Measurements from ENCODE around the gene CDH12.
"Not testable (repeated sequence)": the region's sequence is repeated elsewhere in the genome, so short reads cannot be mapped to it uniquely, and the experiment has no call there.

Gene CDH12

GRCh38 chr5:22168704-22169103 lies 684.4 kb downstream of the CDH12 start:
- not testable (repeated sequence) for H3K4me3 ChIP-seq (ENCODE audit: low read depth, low read length); H3K36me3 ChIP-seq (ENCODE audit: control insufficient read depth, insufficient read depth, low read length); H3K27ac ChIP-seq (ENCODE audit: low read depth, low read length); H3K27me3 ChIP-seq (ENCODE audit: control insufficient read depth, insufficient read depth, low read length); H3K9ac ChIP-seq (ENCODE audit: low read length); H3K9me3 ChIP-seq (ENCODE audit: control insufficient read depth, insufficient read depth, low read depth, low read length); H3K4me1 ChIP-seq (ENCODE audit: control insufficient read depth, insufficient read depth, low read length)

GRCh38 chr5:22165931-22166330 lies 687.2 kb downstream of the CDH12 start:
- not testable (repeated sequence) for H3K27me3 ChIP-seq (ENCODE audit: control insufficient read depth, insufficient read depth, low read length); H3K27ac ChIP-seq (ENCODE audit: low read depth, low read length); H3K4me1 ChIP-seq (ENCODE audit: control insufficient read depth, insufficient read depth, low read length); H3K9me3 ChIP-seq (ENCODE audit: control insufficient read depth, insufficient read depth, low read depth, low read length); H3K4me3 ChIP-seq (ENCODE audit: low read depth, low read length); H3K9ac ChIP-seq (ENCODE audit: low read length); H3K36me3 ChIP-seq (ENCODE audit: control insufficient read depth, insufficient read depth, low read length)

GRCh38 chr5:22164910-22165748 lies 688.0 kb downstream of the CDH12 start:
- H3K27me3 ChIP-seq (ENCODE audit: control insufficient read depth, insufficient read depth, low read length); H3K9ac ChIP-seq (ENCODE audit: low read length); H3K27ac ChIP-seq (ENCODE audit: low read depth, low read length); H3K4me1 ChIP-seq (ENCODE audit: control insufficient read depth, insufficient read depth, low read length); H3K4me3 ChIP-seq (ENCODE audit: low read depth, low read length); H3K36me3 ChIP-seq (ENCODE audit: control insufficient read depth, insufficient read depth, low read length); H3K9me3 ChIP-seq (ENCODE audit: control insufficient read depth, insufficient read depth, low read depth, low read length): not testable (repeated sequence)

DNA sequence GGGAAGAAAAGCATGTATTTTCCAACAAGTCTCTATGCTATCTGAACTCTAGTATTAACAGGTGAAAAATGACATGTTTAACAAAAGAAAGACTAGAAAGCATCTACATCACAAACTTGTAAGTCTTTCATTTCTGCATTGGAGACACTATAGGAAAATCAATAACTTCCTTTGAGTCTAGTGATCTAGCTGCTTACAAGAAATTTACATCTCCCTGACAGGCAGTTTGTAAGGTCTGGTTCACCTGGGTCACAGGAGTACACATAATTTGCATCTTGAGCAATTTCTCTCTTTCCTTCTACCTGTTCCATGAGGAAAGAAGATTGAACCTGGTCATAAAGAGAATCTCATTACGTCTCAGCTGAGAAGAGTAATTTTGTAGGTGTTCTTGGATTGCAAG lies 696.2 kb downstream of the CDH12 start:
- not testable (repeated sequence) for H3K9me3 ChIP-seq (ENCODE audit: control insufficient read depth, insufficient read depth, low read depth, low read length); H3K4me1 ChIP-seq (ENCODE audit: control insufficient read depth, insufficient read depth, low read length); H3K4me3 ChIP-seq (ENCODE audit: low read depth, low read length); H3K27ac ChIP-seq (ENCODE audit: low read depth, low read length); H3K36me3 ChIP-seq (ENCODE audit: control insufficient read depth, insufficient read depth, low read length); H3K9ac ChIP-seq (ENCODE audit: low read length); H3K27me3 ChIP-seq (ENCODE audit: control insufficient read depth, insufficient read depth, low read length)

DNA sequence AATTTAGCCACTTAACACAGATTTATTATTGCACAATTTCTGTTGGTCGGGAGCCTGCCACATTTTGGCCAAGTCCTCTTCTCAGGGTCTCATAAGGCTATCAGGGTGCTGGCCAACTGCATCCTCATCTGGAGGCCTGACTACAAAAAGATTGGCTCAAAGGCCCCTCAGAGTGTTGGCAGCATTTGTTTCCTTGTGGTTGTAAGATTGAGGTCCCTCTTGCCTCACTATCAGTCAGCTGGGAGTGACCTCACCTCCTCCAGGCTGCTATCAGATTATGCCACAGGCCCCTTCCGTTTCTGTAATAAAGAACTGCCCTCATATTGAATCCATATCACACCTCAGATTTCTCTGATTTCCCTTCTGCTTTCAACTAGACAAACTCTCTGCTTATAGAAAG lies 698.4 kb downstream of the CDH12 start:
- H3K9me3 ChIP-seq (ENCODE audit: control insufficient read depth, insufficient read depth, low read depth, low read length); H3K27me3 ChIP-seq (ENCODE audit: control insufficient read depth, insufficient read depth, low read length); H3K4me3 ChIP-seq (ENCODE audit: low read depth, low read length); H3K36me3 ChIP-seq (ENCODE audit: control insufficient read depth, insufficient read depth, low read length); H3K9ac ChIP-seq (ENCODE audit: low read length); H3K4me1 ChIP-seq (ENCODE audit: control insufficient read depth, insufficient read depth, low read length); H3K27ac ChIP-seq (ENCODE audit: low read depth, low read length): not testable (repeated sequence)

DNA sequence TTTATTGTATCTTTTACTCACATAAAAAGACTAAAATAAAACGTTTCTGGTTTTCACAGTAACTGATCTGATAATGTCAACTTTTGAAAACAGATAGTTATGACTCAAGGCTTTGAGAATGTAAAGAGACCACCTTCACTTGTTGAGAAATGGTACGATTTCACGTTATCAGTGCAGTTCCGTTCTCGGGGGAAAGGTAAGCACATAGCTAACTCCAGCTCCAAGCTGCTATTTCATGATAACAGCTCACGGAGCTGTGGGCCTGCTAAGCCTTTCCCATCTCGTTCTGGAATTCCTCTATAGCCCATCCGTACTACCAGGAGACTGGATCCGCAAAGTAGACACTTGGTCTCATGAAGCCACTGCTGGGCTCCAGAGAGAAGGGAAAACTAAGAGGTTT lies 701.3 kb downstream of the CDH12 start:
- not testable (repeated sequence) for H3K9ac ChIP-seq (ENCODE audit: low read length)

GRCh38 chr5:22140418-22140817 lies 712.7 kb downstream of the CDH12 start:
- H3K4me1 ChIP-seq (ENCODE audit: control insufficient read depth, insufficient read depth, low read length); H3K9me3 ChIP-seq (ENCODE audit: control insufficient read depth, insufficient read depth, low read depth, low read length); H3K36me3 ChIP-seq (ENCODE audit: control insufficient read depth, insufficient read depth, low read length); H3K4me3 ChIP-seq (ENCODE audit: low read depth, low read length); H3K27ac ChIP-seq (ENCODE audit: low read depth, low read length); H3K27me3 ChIP-seq (ENCODE audit: control insufficient read depth, insufficient read depth, low read length); H3K9ac ChIP-seq (ENCODE audit: low read length): not testable (repeated sequence)

More for the DNA sequence above, 701.3 kb downstream of the CDH12 start:
- H3K4me1 ChIP-seq (ENCODE audit: control insufficient read depth, insufficient read depth, low read length); H3K27me3 ChIP-seq (ENCODE audit: control insufficient read depth, insufficient read depth, low read length); H3K36me3 ChIP-seq (ENCODE audit: control insufficient read depth, insufficient read depth, low read length); H3K4me3 ChIP-seq (ENCODE audit: low read depth, low read length); H3K27ac ChIP-seq (ENCODE audit: low read depth, low read length); H3K9me3 ChIP-seq (ENCODE audit: control insufficient read depth, insufficient read depth, low read depth, low read length): not testable (repeated sequence)

DNA sequence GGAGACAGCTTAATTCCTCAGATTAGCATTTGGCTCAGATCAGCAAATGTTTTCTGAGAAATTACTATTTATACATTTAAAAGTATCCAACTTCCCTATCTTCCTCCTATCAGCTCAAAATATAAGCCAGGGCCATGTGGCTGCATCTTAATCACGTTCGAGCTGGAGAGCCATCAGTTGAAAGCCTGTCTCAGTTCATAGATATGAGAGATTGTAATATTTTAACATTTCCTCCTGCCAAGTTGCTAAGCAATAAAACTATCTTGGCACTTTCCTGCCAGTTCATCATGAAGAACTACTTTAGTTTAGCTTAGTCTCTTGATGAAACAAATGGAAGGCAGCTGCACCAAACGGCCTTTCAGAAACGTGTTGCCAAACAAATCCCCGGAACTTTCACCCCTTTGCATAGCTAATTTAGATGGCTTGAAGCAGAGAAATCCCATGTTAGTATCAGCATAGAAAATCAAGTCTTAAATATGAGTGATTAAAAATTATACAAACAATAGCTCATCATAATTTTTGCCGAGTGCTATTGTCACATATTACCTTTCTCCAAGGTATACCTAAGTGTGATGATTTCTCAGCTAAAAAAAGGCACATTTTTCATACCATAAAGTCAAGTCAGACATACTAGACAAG lies 713.4 kb downstream of the CDH12 start:
- not testable (repeated sequence) for H3K4me3 ChIP-seq (ENCODE audit: low read depth, low read length); H3K9me3 ChIP-seq (ENCODE audit: control insufficient read depth, insufficient read depth, low read depth, low read length); H3K9ac ChIP-seq (ENCODE audit: low read length); H3K36me3 ChIP-seq (ENCODE audit: control insufficient read depth, insufficient read depth, low read length); H3K27me3 ChIP-seq (ENCODE audit: control insufficient read depth, insufficient read depth, low read length); H3K27ac ChIP-seq (ENCODE audit: low read depth, low read length); H3K4me1 ChIP-seq (ENCODE audit: control insufficient read depth, insufficient read depth, low read length)

- no peak overlapping the region for H3K4me3 ChIP-seq (ENCODE audit: low read depth, low read length)
- H3K36me3 ChIP-seq (ENCODE audit: control insufficient read depth, insufficient read depth, low read length): no peaks in the 10 kb centered on the region
- H3K27me3 ChIP-seq (ENCODE audit: control insufficient read depth, insufficient read depth, low read length): no peaks in the 10 kb centered on the region
- H3K9me3 ChIP-seq (ENCODE audit: control insufficient read depth, insufficient read depth, low read depth, low read length): no peaks in the 10 kb centered on the region
- no peaks in the 10 kb centered on the region for H3K4me1 ChIP-seq (ENCODE audit: control insufficient read depth, insufficient read depth, low read length)
- no peak overlapping the region for H3K9ac ChIP-seq (ENCODE audit: low read length)
- H3K27ac ChIP-seq (ENCODE audit: low read depth, low read length): no peak overlapping the region
Observed at GRCh38 chr5:22111320-22111719, 741.8 kb downstream of the CDH12 start.

DNA sequence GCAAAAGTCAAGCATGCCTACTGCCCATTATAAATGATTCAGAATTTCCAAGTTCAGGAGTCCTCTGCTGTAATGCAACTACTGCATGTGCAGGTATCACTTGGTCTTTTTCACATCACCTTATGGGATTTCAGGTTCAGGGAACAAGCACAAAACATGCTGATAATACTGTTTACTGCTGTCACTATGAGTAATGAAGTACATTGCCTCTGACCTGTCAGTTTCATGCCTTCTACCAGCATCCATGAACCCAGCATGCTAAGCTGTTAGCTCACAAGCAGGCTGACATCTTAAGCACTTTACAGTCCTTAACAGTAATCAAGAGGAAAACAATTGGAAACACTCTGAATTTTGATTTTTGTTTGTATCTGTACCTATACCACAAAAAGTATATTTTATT lies 743.8 kb downstream of the CDH12 start:
- Histone ChIP-seq H3K4me1 (ENCODE audit: control insufficient read depth, insufficient read depth, low read length) (no peaks in the 10 kb centered on the region), H3K4me3 (ENCODE audit: low read depth, low read length) (no peak overlapping the region), H3K27ac (ENCODE audit: low read depth, low read length) (no peak overlapping the region), H3K36me3 (ENCODE audit: control insufficient read depth, insufficient read depth, low read length) (no peaks in the 10 kb centered on the region), H3K9me3 (ENCODE audit: control insufficient read depth, insufficient read depth, low read depth, low read length) (no peaks in the 10 kb centered on the region), H3K9ac (ENCODE audit: low read length) (no peak overlapping the region), H3K27me3 (ENCODE audit: control insufficient read depth, insufficient read depth, low read length) (no peaks in the 10 kb centered on the region)

DNA sequence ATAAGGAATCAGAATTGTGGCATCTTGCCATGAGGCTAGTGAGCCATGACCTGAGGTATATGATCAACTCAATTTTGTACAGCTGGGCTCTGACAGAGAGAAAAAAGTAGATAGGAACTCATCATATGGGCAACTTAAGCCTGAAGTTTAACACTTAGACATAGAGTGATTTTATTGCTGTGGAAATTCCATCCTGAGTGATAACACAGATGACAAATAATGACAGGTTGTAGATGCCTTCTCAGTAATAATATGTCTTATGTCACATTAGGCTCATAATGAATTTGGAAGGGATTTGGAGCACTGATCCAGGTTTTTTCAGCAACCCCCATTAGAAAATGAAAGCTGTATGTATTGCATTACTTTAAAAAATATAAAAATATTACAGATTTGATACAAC lies 744.6 kb downstream of the CDH12 start:
- H3K4me1 ChIP-seq (ENCODE audit: control insufficient read depth, insufficient read depth, low read length): no peaks in the 10 kb centered on the region
- no peaks in the 10 kb centered on the region for H3K36me3 ChIP-seq (ENCODE audit: control insufficient read depth, insufficient read depth, low read length)
- no peak overlapping the region for H3K27ac ChIP-seq (ENCODE audit: low read depth, low read length)
- no peak overlapping the region for H3K4me3 ChIP-seq (ENCODE audit: low read depth, low read length)
- H3K9me3 ChIP-seq (ENCODE audit: control insufficient read depth, insufficient read depth, low read depth, low read length): no peaks in the 10 kb centered on the region
- no peaks in the 10 kb centered on the region for H3K27me3 ChIP-seq (ENCODE audit: control insufficient read depth, insufficient read depth, low read length)
- H3K9ac ChIP-seq (ENCODE audit: low read length): no peak overlapping the region

All from HUES6 (cell line).